Heart right ventricle (tissue), 16 donors: ENCODE measurements around the gene CNTN4. TPM values are rescaled to one million over a fixed set of nuclear protein-coding genes. Genes with fewer than 3 reads are reported as not detected.

Experiments used
- ATAC-seq, 8 donors: fragments of 200-7000 bp; cut with Tn5 transposase; one replicate each; pipeline ENCODE4 v1.9.1; 2020; ENCODE audit warnings: mild to moderate bottlenecking in 8 of 8, moderate library complexity in 8 of 8, moderate number of reproducible peaks in 1 of 8
- DNase-seq, 2 donors: peaks; one replicate each; pipeline ENCODE4 v3.0.0-alpha.2; 2020
- H3K27ac ChIP-seq, 10 donors: fragments of 200-600 bp; sonication (generic) in 2 of 10; one replicate each; pipeline versions ENCODE4 v1.5.0 to v1.8.0; 2020 to 2022; ENCODE audit warnings: mild to moderate bottlenecking in 3 of 10
- H3K27me3 ChIP-seq, 7 donors: fragments of 200-600 bp; one replicate each; pipeline ENCODE4 v1.8.0; 2021 to 2022; ENCODE audit warnings: mild to moderate bottlenecking in 2 of 7
- H3K36me3 ChIP-seq, 9 donors: fragments of 200-600 bp; sonication (generic) in 1 of 9; one replicate each; pipeline versions ENCODE4 v1.5.0 to v1.8.0; 2020 to 2022; ENCODE audit warnings: mild to moderate bottlenecking in 2 of 9
- H3K4me1 ChIP-seq, 9 donors: fragments of 200-600 bp; sonication (generic) in 1 of 9; one replicate each; pipeline versions ENCODE4 v1.5.0 to v1.8.0; 2020 to 2022; ENCODE audit warnings: mild to moderate bottlenecking in 4 of 9
- H3K4me3 ChIP-seq, 10 donors: fragments of 200-600 bp; sonication (generic) in 2 of 10; one replicate each; pipeline versions ENCODE4 v1.5.0 to v1.8.0; 2020 to 2022; ENCODE audit warnings: mild to moderate bottlenecking in 7 of 10, moderate library complexity in 2 of 10
- H3K9me3 ChIP-seq, 11 donors: fragments of 200-600 bp in 10 of 11; sonication (generic) in 2 of 11; one replicate each; pipeline versions ENCODE4 v1.5.0 to v1.8.0; 2013 to 2022; ENCODE audit warnings: mild to moderate bottlenecking in 2 of 11, control low read depth in 1 of 11, moderate library complexity in 1 of 11
- CTCF ChIP-seq, 9 donors: fragments of 200-600 bp; sonication (generic) in 2 of 9; IDR thresholded peaks; one replicate each; pipeline versions ENCODE4 v1.5.0 to v1.8.0; 2021 to 2022; ENCODE audit warnings: antibody characterized with exemption in 9 of 9, mild to moderate bottlenecking in 5 of 9, moderate library complexity in 1 of 9
- WGBS, 2 donors: extraction: QIAGEN DNeasy Blood & Tissue Kit; methylation state at CpG; one replicate each; pipeline ENCODE4 v1.1.7; 2013; ENCODE audit warnings: inconsistent platforms in 1 of 2; 5-methylcytosine and 5-hydroxymethylcytosine counted together
- intact Hi-C, 10 donors: fragments of 100-400 bp; cut with DNase I; formaldehyde crosslinking; loops; one replicate each; pipeline versions ENCODE4 v1.11.1 to v1.14.2; 2022
- polyA plus RNA-seq, 2 donors: library from polyadenylated mRNA; stranded (reverse); fragments of 200-250 nt; gene quantifications; one replicate each; pipeline ENCODE4 v1.2.3, GENCODE V29; 2013
- total RNA-seq, 10 donors: library from RNA; stranded (reverse); fragmentation: NEBNext Ultra II Directional in 3 of 10; extraction: Animal tissue kit (Norgen Biotek cat#: 25700) in 3 of 10; gene quantifications; one replicate each; pipeline versions ENCODE4 v1.2.1 to v1.2.4, GENCODE V29; 2021 to 2023
- donor health status: Arrhythmogenic right ventricular cardiomyopathy.
- donor health status: ischemic (EF 13 %, LVEDD 7.1; RV severe dilation, severe dysfunction).
- donor health status: healthy with polysubstance abuse.
- donor health status: DM: no; HTN: yes; CAD: no.
- donor health status: DM: no; HTN: no; CAD: no.
- donor health status: ischemic (EF 25% LVEDD 6.9; RV normal size, moderate dysfunction).
- donor health status: ischemic (EF 25% LVEDD 5.7; RV mildly dilated, moderate dysfunction).
- donor health status: healthy.
- donor health status: DM: yes; HTN: yes; CAD: no.
- donor health status: Ischemic cardiomyopathy.
- donor health status: ischemic (EF 35%, LVEDD 5.7; RV mildly dilated, moderate dysfunction).
- donor health status: nonischemic (EF 11% LVEDD 7.7; RV severe dilation, severe dysfunction).
- donor health status: DM: yes; HTN: yes; CAD: no.
- donor health status: PGD.
- donor health status: ischemic (EF 29% LVEDD 5.4; RV normal size, mild dysfunction).
- donor health status: nonischemic (EF 23%, LVEDD 6.1; RV moderate dilation, normal function).

CNTN4 gene
- total and polyA plus RNA-seq, 12 donors: 0.48 to 4.7 (median 2.5) TPM

GRCh38 chr3:2268779-2269178 lies 170.1 kb downstream of the CNTN4 start:
- Histone ChIP-seq H3K36me3 (no peaks in the 10 kb centered on the region), H3K4me1 (no peaks in the 10 kb centered on the region), H3K9me3 (no peaks in the 10 kb centered on the region), H3K27ac (no peak overlapping the region), H3K27me3 (no peaks in the 10 kb centered on the region), H3K4me3 (no peak overlapping the region)
- peak in 6 of 9 donors; percentile 7 to 44 (median 26) for TF ChIP-seq CTCF (IDR thresholded peaks at IDR 0.05)
- intact Hi-C loops: no loop called here
- DNase-seq (no peak), ATAC-seq (no peak)
- 46 to 52% methylated on average over 3 of the region's 3 CpGs for WGBS, 2 donors

GRCh38 chr3:2274526-2274925 lies 175.9 kb downstream of the CNTN4 start:
- Histone ChIP-seq H3K27me3 (no peaks in the 10 kb centered on the region), H3K9me3 (no peaks in the 10 kb centered on the region), H3K4me1 (no peaks in the 10 kb centered on the region), H3K27ac (no peak overlapping the region), H3K4me3 (no peak overlapping the region), H3K36me3 (no peaks in the 10 kb centered on the region)
- no peak for TF ChIP-seq CTCF (IDR thresholded peaks at IDR 0.05)
- no peak for DNase-seq
- WGBS, 2 donors: 41 to 62% methylated on average over 1 of the region's 1 CpG
- no peak for ATAC-seq
- intact Hi-C loops: no loop called here

- H3K36me3 ChIP-seq: no peaks in the 10 kb centered on the region
- H3K4me1 ChIP-seq: no peaks in the 10 kb centered on the region
- TF ChIP-seq CTCF (IDR thresholded peaks at IDR 0.05): no peak
- ATAC-seq (no peak), DNase-seq (no peak)
- H3K9me3 ChIP-seq: no peaks in the 10 kb centered on the region
- intact Hi-C loops: no loop called here
- H3K27ac ChIP-seq: no peak overlapping the region
- no peak overlapping the region for H3K4me3 ChIP-seq
- no peaks in the 10 kb centered on the region for H3K27me3 ChIP-seq
Observed at GRCh38 chr3:2283818-2284217, 185.2 kb downstream of the CNTN4 start.

DNA sequence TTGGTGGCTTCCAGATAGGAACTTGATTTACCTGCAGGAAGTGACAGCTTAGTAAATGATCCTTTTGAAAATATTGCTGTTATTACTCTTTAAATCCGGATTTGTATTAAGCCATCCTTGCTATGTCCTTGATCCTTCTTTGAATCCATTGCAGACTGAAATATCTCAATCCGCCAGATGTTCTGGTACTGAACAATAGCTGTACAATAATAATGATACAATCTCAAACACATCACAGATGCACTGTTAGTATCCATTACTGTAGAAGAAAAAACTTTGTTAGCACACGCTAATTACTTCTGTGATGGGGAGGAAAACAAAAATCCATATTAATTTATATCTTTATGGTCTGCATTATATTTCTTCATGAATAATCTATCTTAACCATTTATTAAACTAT lies 202.3 kb downstream of the CNTN4 start:
- H3K27me3 ChIP-seq: no peaks in the 10 kb centered on the region
- H3K9me3 ChIP-seq: peaks cover 0 to 4% (median 0%) of the 10 kb centered on the region in 11 donors
- intact Hi-C loops: no loop called here
- H3K36me3 ChIP-seq: no peaks in the 10 kb centered on the region
- H3K4me1 ChIP-seq: no peaks in the 10 kb centered on the region
- no peak for TF ChIP-seq CTCF (IDR thresholded peaks at IDR 0.05)
- 86 to 92% methylated on average over 3 of the region's 3 CpGs for WGBS, 2 donors
- no peak for DNase-seq
- no peak overlapping the region for H3K4me3 ChIP-seq
- no peak overlapping the region for H3K27ac ChIP-seq
- ATAC-seq: no peak

DNA sequence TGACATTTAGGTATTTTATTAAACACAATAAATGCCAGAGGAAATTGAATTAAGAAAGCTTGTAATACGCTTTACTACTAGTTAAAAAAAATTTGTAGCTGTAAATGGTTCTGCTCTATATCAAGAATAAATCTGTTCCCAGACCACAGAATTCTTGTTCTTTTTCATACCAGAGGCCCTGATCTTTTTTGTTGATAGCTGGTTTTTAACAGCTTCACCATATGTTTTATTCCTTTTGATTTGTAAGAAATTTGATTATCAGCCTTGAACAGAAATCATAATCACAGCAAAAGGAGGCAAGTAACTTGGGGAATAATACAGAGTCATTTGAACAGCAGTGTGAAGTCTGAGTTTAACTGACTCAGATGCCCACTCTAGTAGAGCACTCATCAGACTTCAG lies 202.7 kb downstream of the CNTN4 start:
- no peaks in the 10 kb centered on the region for H3K36me3 ChIP-seq
- DNase-seq: no peak
- H3K27me3 ChIP-seq: no peaks in the 10 kb centered on the region
- peaks cover 0 to 3% (median 0%) of the 10 kb centered on the region in 11 donors for H3K9me3 ChIP-seq
- no peak overlapping the region for H3K27ac ChIP-seq
- H3K4me1 ChIP-seq: no peaks in the 10 kb centered on the region
- no peak for TF ChIP-seq CTCF (IDR thresholded peaks at IDR 0.05)
- 82 to 90% methylated on average over 1 of the region's 1 CpG for WGBS, 2 donors
- intact Hi-C loops: no loop called here
- H3K4me3 ChIP-seq: no peak overlapping the region
- ATAC-seq: no peak
